GM21423 (cell line): ENCODE measurements around the gene LRRC1.
"Not testable (repeated sequence)": the region's sequence is repeated elsewhere in the genome, so short reads cannot be mapped to it uniquely, and the experiment has no call there.

Experiments used
- ATAC-seq: cut with Tn5 transposase; IDR thresholded peaks from one replicate; pipeline ENCODE4 v1.9.1; 2021; ENCODE audit warnings: mild to moderate bottlenecking, moderate library complexity; ENCODE audit not compliant: unreplicated experiment

LRRC1 gene

DNA sequence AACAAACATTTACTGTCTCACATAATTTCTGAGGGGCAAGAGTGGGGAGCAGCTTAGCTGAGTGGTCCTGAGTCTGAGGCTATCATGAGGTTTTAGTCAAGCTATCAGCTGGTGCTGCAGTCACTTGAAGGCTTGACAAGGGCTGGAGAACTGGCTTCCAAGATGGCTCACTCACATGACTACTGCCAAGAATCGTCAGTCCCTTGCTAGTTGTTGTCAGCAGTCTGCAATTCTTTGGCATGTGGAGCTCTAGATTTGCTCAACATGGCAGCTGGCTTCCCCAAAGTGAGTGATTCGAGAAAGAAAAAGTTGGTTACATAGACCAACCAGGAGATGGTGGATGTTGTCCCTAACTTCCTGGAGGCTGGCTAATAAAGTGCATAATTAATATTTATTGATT lies 2.8 kb upstream of the LRRC1 start:
- no peak for ATAC-seq

DNA sequence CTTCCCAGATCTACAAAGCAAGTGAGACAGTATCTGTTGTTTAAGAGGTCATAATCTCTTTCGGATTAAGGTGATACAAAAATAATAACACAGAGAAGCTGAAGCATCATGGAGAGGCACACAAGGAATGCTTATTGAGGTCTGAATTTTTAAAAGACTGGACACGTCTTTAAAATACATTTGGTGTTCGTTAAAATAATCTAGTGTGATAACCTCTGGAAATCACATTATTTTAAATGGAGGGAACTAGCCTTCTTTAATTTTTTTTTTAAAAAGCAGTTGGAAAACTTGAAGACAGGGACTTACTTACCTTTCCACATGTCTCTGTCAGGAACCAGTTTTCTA lies 1.9 kb upstream of the LRRC1 start:
- no peak for ATAC-seq

- ATAC-seq, result peak; percentile 28
Observed at GRCh38 chr6:53793318-53794136, 1.3 kb upstream of the LRRC1 start.

GRCh38 chr6:53794137-53794719 lies 577 bp upstream of the LRRC1 start:
- peak; percentile 48 for ATAC-seq

- ATAC-seq, result no peak
Observed at GRCh38 chr6:53795340-53795701, 516 bp downstream of the LRRC1 start.

GRCh38 chr6:53795702-53796450 lies 1.1 kb downstream of the LRRC1 start:
- ATAC-seq, result no peak

DNA sequence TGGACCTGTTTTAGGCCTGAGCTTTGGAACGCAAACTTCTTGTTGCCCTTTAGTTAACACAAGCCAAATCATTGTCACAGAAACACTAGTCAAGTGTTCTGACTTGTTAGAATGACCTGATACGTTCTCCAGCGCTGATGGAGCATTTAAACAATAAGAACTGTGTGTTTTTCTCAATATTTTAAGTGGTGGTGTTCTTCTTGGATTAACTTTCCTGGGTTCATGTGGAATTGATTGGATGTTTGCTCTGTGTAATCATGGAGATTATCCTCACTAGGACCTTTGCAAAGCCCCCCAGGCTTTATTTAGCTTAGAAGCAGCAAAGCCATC lies 1.6 kb downstream of the LRRC1 start:
- no peak for ATAC-seq

DNA sequence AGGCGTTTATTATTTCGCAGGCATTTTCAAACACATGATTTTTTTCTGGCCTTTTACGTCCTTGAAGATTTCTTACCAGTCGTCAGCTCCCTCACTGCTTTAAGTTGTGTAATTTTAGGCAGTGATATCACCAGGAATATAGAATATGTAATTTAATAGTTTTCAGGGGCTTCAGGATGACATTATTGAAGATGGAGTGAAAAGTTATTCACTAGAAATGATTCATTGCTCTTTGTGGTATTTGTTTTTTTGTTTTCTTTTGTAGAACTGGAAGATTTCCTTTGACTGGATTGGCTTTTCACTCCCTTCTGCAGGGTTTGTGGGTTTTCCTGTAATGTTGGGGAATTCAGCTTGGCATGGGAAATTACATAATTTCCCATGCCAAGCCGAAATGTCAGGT lies 2.0 kb downstream of the LRRC1 start:
- ATAC-seq, result no peak

DNA sequence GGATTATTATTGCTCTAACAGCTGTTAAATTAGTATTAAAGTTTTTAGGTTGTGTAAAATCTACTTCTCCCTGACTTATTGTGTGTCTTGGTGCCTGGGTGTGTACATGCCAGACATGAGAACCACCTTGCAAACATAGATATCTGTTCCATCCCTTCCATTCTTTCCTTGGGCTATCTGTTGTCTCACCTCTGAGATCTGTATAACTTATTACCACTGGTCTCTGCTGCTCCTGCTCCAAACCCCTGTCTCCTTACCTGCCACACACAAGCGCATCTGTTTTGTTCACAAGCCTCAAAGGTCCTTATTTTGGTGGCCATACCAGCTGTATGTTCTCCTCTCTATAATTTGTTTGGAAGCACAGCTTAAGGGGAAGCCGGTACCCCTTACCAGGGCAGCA lies 2.5 kb downstream of the LRRC1 start:
- ATAC-seq, result no peak

GRCh38 chr6:53799340-53799739 lies 4.5 kb downstream of the LRRC1 start:
- ATAC-seq, result no peak

DNA sequence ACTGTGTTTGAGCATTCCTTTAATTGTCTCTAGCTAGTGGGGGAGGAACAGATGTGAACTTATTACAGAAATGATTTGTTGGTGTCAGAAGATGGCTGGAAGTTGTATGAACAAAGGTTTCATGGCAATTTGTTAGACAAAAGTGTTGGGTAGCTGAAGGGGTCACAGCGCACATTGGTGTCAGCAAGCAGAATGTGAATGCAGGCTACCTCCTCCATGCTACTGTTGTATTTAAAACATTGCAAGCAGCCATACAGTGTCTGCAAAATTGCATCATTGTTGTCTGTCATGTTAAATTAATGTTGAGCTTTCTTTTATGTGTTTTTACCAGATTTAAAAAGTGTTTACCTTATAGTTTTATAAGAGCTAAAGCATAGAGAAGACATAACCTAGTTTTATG lies 6.2 kb downstream of the LRRC1 start:
- no peak for ATAC-seq

DNA sequence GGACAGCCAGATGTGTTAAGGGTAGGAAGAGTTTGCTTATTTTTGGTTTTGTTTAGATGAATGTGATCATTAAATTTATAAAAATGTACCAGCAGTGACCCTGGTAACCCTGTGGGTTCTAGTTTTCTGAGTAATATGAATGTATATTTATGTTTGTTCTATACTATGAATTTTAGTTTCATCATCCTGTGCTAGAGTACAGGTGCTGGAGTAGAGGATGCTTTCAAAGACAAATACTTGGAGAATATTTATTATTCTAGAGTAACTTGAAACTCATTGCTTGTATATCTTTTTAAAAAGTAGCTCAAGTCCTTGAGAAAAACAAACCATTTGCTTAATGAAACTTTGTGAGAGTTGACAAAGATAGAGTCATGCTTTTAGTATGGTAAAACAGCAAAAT lies 7.8 kb downstream of the LRRC1 start:
- no peak for ATAC-seq

GRCh38 chr6:53803081-53803860 lies 8.5 kb downstream of the LRRC1 start:
- no peak for ATAC-seq

- no peak for ATAC-seq
Observed at GRCh38 chr6:53805016-53805415, 10.2 kb downstream of the LRRC1 start.

GRCh38 chr6:53805725-53806124 lies 10.9 kb downstream of the LRRC1 start:
- ATAC-seq, result no peak

DNA sequence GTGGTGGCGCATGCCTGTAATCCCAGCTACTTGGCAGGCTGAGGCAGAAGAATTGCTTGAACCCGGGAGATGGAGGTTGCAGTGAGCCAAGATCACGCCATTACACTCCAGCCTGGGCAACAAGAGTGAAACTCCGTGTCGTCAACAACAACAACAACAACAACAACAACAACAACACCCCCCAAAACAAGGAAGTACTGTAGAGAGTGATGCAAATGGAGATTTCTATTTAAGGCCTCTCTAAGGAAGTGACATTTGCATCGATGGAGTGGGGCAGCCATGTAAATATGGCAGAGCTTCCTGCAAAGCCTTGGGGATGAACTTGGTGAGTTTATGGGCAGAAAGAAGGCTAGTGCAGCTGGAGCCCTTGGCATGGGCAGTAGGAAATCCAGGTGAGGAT lies 12.8 kb downstream of the LRRC1 start:
- not testable (repeated sequence) for ATAC-seq

DNA sequence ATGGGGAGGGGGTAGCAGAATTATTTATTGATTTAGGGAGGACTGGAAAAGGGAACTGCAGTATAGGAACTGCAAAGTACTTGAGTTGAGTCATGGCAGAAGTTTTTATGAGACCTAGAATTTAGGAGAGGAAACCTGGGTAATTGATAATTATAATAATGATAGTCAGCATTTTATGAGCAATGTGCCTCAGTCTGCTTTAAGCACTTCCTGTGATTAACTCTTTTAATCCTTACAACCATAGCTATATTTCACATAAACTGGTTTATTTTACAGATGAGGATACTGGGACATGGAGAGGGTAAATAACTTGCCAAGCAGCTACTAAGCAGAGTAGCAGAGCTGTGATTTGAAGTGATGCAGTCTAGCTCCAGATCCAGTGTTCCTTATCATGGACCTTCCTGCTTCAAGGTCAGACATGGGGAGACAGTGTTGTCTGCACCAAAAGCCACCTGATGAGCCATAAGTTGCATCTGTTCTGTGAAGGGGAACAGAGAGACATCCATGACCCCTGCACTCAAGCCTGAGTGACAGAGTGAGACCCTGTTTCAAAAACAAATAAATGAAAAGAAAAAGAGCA lies 13.6 kb downstream of the LRRC1 start:
- no peak for ATAC-seq

DNA sequence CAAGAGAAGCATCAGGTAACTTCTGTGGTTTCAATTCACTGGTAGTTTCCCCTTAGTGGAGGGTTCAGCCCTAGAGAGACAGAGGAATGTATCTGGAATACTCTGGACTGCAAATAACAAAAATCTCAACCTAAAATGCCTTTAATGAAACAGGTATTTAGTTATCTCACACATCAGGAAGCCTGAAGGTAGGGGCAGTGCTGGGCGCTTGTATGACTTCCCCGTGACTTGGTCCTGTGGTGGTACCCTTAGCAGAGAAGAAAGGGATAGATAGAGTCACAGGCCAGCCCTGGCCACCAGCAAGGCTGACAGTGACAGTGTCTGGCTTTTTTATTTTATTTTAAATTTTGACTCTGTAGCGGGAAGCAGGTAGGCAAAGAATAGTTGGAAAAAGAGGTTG lies 14.9 kb downstream of the LRRC1 start:
- ATAC-seq, result no peak

GRCh38 chr6:53811082-53811481 lies 16.3 kb downstream of the LRRC1 start:
- peak; percentile 93 for ATAC-seq

DNA sequence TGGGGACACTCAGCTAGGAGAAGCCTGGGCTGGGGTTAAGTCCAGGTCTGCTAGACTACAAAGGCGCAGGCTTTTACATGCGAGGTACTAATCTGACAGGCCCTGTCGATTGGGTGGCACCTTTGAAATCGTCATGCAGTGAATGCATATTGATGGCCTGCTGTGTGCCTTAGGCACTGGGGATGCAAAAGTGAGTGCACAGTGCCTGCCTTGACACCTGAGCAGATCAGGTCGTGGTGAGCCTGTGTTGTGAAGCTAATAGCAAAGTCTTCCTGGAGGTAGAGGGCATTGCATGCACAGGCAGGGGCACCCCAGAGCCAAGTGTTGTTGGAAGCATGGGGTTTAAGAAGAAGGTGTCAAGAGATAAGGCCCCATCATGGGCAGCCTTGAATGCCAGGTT lies 16.9 kb downstream of the LRRC1 start:
- ATAC-seq, result no peak

DNA sequence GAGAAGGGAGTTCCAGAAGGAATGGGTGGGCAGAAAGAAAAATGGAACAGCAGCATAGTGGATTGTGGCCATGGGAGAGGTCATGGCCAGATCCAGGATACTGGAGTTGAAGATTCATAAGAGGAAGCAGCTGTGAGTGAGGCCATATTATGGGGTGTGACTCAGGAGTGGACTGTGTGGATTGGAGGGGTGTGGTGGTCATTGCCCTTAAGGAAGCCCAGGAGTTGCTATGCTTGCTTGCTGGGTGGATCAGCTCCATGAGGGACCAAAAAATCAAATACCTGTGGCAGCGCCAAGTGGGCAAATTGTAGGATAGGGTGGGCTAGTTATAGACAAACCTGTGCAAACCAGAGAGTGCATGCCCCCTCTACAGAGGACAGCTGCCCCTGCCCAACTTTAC lies 18.3 kb downstream of the LRRC1 start:
- ATAC-seq, result no peak
